ENCODE measurements around the gene HMCN1. TPM values are rescaled to one million over a fixed set of nuclear protein-coding genes. Genes with fewer than 3 reads are reported as not detected.

The HMCN1 gene
- total RNA-seq, 2 donors from 2014 or later = 6.5 to 7.4 TPM

DNA sequence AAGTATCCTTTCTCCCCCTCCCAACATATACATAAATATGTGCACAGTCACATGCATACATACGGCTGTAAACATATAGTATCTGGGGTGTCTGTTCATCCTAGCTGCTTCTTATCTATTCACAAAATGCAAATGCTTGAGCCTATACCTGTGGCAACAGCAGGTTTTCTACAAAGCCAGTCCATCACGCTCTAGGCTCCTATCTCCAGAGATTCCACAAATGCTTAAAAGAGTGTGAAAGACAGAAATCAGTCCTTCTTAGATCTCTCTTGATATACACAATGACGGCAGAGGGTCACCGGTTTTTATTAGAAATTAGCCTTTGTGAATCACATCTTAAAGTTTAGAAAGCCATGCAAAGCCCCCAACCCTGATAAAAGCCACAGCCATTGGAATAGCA is 501.5 kb downstream of the HMCN1 start:
- Mint-ChIP-seq H3K27me3 (ENCODE audit: insufficient read depth) (no peaks in the 10 kb centered on the region), H3K4me1 (no peaks in the 10 kb centered on the region), H3K4me3 (no peak overlapping the region), H3K27ac (no peak overlapping the region), H3K9me3 (no peaks in the 10 kb centered on the region), H3K36me3 (ENCODE audit: low read depth) (no peaks in the 10 kb centered on the region)
- DNase-seq = no peak
- TF ChIP-seq, protein P1, sequence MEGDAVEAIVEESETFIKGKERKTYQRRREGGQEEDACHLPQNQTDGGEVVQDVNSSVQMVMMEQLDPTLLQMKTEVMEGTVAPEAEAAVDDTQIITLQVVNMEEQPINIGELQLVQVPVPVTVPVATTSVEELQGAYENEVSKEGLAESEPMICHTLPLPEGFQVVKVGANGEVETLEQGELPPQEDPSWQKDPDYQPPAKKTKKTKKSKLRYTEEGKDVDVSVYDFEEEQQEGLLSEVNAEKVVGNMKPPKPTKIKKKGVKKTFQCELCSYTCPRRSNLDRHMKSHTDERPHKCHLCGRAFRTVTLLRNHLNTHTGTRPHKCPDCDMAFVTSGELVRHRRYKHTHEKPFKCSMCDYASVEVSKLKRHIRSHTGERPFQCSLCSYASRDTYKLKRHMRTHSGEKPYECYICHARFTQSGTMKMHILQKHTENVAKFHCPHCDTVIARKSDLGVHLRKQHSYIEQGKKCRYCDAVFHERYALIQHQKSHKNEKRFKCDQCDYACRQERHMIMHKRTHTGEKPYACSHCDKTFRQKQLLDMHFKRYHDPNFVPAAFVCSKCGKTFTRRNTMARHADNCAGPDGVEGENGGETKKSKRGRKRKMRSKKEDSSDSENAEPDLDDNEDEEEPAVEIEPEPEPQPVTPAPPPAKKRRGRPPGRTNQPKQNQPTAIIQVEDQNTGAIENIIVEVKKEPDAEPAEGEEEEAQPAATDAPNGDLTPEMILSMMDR (conservative IDR thresholded peaks at IDR 0.05) = no peak
- Histone ChIP-seq H3K9me3 (ENCODE audit: control insufficient read depth, low read length) (no peaks in the 10 kb centered on the region), H3K36me3 (ENCODE audit: control insufficient read depth, insufficient read depth, low read length) (no peaks in the 10 kb centered on the region), H3K27ac (ENCODE audit: low read depth, low read length) (no peak overlapping the region), H3K9ac (ENCODE audit: extremely low read depth, low read length, poor library complexity, severe bottlenecking) (no peak overlapping the region), H3K27me3 (ENCODE audit: control insufficient read depth, insufficient read depth, low read length, poor library complexity, severe bottlenecking) (no peaks in the 10 kb centered on the region), H3K4me1 (ENCODE audit: control insufficient read depth, insufficient read depth, low read length) (no peaks in the 10 kb centered on the region), H3K4me3 (ENCODE audit: low read length) (no peak overlapping the region)
- 76 to 81% methylated on average over 4 of the region's 4 CpGs for WGBS, 2 experiments (ENCODE audit: insufficient coverage in 1 of 2, insufficient read length in 1 of 2)

DNA sequence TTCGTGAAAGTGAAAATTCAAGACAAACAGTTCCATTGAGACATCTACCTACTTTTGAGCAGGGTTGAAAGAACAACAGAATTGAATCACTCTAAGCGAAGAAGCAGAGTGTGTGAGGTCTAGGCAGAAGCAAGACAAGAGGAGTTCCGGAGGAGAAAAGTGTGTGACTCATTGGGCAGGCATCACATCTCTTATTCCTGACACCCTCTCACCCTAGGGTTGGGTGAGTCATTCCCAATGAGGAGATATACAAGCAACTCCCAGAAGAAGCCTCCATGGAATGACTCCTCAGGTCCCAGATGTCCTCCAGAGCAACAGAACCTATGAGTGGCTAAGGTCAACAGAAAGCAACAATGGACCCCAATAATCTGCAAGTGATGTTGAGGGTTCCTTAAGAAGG is 502.7 kb downstream of the HMCN1 start:
- no peak for DNase-seq
- H3K9me3 ChIP-seq (ENCODE audit: control insufficient read depth, low read length) = no peaks in the 10 kb centered on the region
- Mint-ChIP-seq H3K4me1 (no peaks in the 10 kb centered on the region), H3K27ac (no peak overlapping the region), H3K36me3 (ENCODE audit: low read depth) (no peaks in the 10 kb centered on the region), H3K4me3 (no peak overlapping the region), H3K27me3 (ENCODE audit: insufficient read depth) (no peaks in the 10 kb centered on the region), H3K9me3 (no peaks in the 10 kb centered on the region)
- no peak overlapping the region for H3K9ac ChIP-seq (ENCODE audit: extremely low read depth, low read length, poor library complexity, severe bottlenecking)
- TF ChIP-seq, protein P1 (conservative IDR thresholded peaks at IDR 0.05) = no peak
- no peaks in the 10 kb centered on the region for H3K27me3 ChIP-seq (ENCODE audit: control insufficient read depth, insufficient read depth, low read length, poor library complexity, severe bottlenecking)
- 94% methylated on average over 2 to 3 of the region's 3 CpGs for WGBS, 2 experiments (ENCODE audit: insufficient coverage in 1 of 2, insufficient read length in 1 of 2)
- H3K36me3 ChIP-seq (ENCODE audit: control insufficient read depth, insufficient read depth, low read length) = no peaks in the 10 kb centered on the region
- H3K4me3 ChIP-seq (ENCODE audit: low read length) = no peak overlapping the region
- no peak overlapping the region for H3K27ac ChIP-seq (ENCODE audit: low read depth, low read length)
- no peaks in the 10 kb centered on the region for H3K4me1 ChIP-seq (ENCODE audit: control insufficient read depth, insufficient read depth, low read length)

DNA sequence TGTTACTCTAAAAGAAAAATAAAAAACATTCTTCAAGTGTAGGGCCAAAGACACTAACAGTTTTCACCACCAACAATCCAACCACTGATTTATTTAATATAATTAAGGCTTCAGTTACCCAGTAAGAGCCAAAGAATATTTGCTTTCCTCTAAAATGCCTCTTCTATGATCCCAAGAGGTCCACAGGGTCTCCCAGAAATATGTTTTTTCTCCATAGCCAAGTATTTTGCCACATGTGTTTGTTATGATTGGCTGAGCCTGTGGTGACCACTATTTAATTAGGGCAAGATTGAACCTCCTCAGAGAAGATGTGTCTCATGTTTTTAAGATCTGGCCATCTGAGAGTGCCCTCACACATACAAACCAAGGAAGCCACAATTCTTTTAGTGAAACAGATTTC is 505.0 kb downstream of the HMCN1 start:
- Histone ChIP-seq H3K27ac (ENCODE audit: low read depth, low read length) (no peak overlapping the region), H3K9ac (ENCODE audit: extremely low read depth, low read length, poor library complexity, severe bottlenecking) (no peak overlapping the region), H3K36me3 (ENCODE audit: control insufficient read depth, insufficient read depth, low read length) (no peaks in the 10 kb centered on the region), H3K4me3 (ENCODE audit: low read length) (no peak overlapping the region), H3K9me3 (ENCODE audit: control insufficient read depth, low read length) (no peaks in the 10 kb centered on the region), H3K4me1 (ENCODE audit: control insufficient read depth, insufficient read depth, low read length) (no peaks in the 10 kb centered on the region), H3K27me3 (ENCODE audit: control insufficient read depth, insufficient read depth, low read length, poor library complexity, severe bottlenecking) (no peaks in the 10 kb centered on the region)
- no peak overlapping the region for H3K27ac Mint-ChIP-seq
- DNase-seq = no peak
- H3K4me1 Mint-ChIP-seq = no peaks in the 10 kb centered on the region
- no peak overlapping the region for H3K4me3 Mint-ChIP-seq
- TF ChIP-seq, protein P1 (conservative IDR thresholded peaks at IDR 0.05) = no peak
- no peaks in the 10 kb centered on the region for H3K36me3 Mint-ChIP-seq (ENCODE audit: low read depth)
- no peaks in the 10 kb centered on the region for H3K9me3 Mint-ChIP-seq
- no peaks in the 10 kb centered on the region for H3K27me3 Mint-ChIP-seq (ENCODE audit: insufficient read depth)

Measured in endodermal cell (in vitro differentiated cells).